HepG2 (cell line): ENCODE data around the gene ASB16. TPM values are rescaled to one million over a fixed set of nuclear protein-coding genes. Genes with fewer than 3 reads are reported as not detected.

Source experiments
- ATF3 ChIP-seq: sonication (generic); formaldehyde crosslinking; IDR thresholded peaks from 2 replicates; pipeline ENCODE4 v1.4.0; 2020; ENCODE audit warnings: missing genetic modification reagents
- CEBPB ChIP-seq: IDR thresholded peaks from 2 replicates; pipeline ENCODE4 v1.6.1; 2011; ENCODE audit warnings: low read depth, low read length, improper control_type of control experiment, borderline replicate concordance
- CEBPG ChIP-seq: IDR thresholded peaks from 2 replicates; pipeline ENCODE4 v1.6.1; 2016
- DPF2 ChIP-seq: sonication (generic); formaldehyde crosslinking; IDR thresholded peaks from 2 replicates; pipeline ENCODE4 v1.4.0; 2020; ENCODE audit warnings: mild to moderate bottlenecking, low read depth, missing genetic modification reagents, borderline replicate concordance
- FOXP1 ChIP-seq, 2 experiments: fragments of 450-650 bp in 1 of 2; IDR thresholded peaks; 2 replicates each; pipeline ENCODE4 v1.6.1; 2017 to 2018; ENCODE audit warnings: antibody characterized with exemption in 1 of 2
- NFKBIZ ChIP-seq: IDR thresholded peaks from 2 replicates; pipeline ENCODE4 v1.6.1; 2018; ENCODE audit warnings: missing genetic modification reagents, missing compliant biosample characterization
- NFYC ChIP-seq: IDR thresholded peaks from 2 replicates; pipeline ENCODE4 v1.6.1; 2016; ENCODE audit warnings: missing genetic modification reagents, missing compliant biosample characterization
- ONECUT2 ChIP-seq: sonication (generic); formaldehyde crosslinking; IDR thresholded peaks from 2 replicates; pipeline ENCODE4 v1.4.0; 2020; ENCODE audit warnings: missing genetic modification reagents
- PATZ1 ChIP-seq: sonication (generic); formaldehyde crosslinking; IDR thresholded peaks from 2 replicates; pipeline ENCODE4 v1.4.0; 2020; ENCODE audit warnings: missing genetic modification reagents
- SOX13 ChIP-seq, 3 experiments: fragments of 450-650 bp in 1 of 3; sonication (generic) in 1 of 3; formaldehyde crosslinking in 1 of 3; IDR thresholded peaks in 2 of 3; conservative IDR thresholded peaks in 1 of 3; 2 replicates each; pipeline versions ENCODE4 v1.5.0 to v1.6.1; 2016 to 2020; ENCODE audit warnings: antibody characterized with exemption in 1 of 3, mild to moderate bottlenecking in 1 of 3, missing compliant biosample characterization in 1 of 3, missing genetic modification reagents in 1 of 3, moderate library complexity in 1 of 3
- SRSF1 ChIP-seq: fragments of 200-400 bp; formaldehyde crosslinking; optimal IDR thresholded peaks from 2 replicates; pipeline ENCODE3; 2017; ENCODE audit warnings: mild to moderate bottlenecking, low read depth, low read length, moderate library complexity
- TCF12 ChIP-seq, 2 experiments: fragments of 450-650 bp in 1 of 2; sonication (generic) in 1 of 2; formaldehyde crosslinking in 1 of 2; IDR thresholded peaks; 2 replicates each; pipeline versions ENCODE4 v1.6.1 to v1.8.0; 2017 to 2022; ENCODE audit warnings: antibody characterized with exemption in 1 of 2, mild to moderate bottlenecking in 1 of 2, missing genetic modification reagents in 1 of 2, moderate library complexity in 1 of 2
- TFDP1 ChIP-seq: IDR thresholded peaks from 2 replicates; pipeline ENCODE4 v1.6.1; 2016; ENCODE audit warnings: missing compliant biosample characterization, missing genetic modification reagents, borderline replicate concordance
- TFDP2 ChIP-seq: sonication (generic); formaldehyde crosslinking; IDR thresholded peaks from 2 replicates; pipeline ENCODE4 v1.4.0; 2020; ENCODE audit warnings: missing genetic modification reagents
- ZBTB26 ChIP-seq: IDR thresholded peaks from 2 replicates; pipeline ENCODE4 v1.6.1; 2016; ENCODE audit warnings: missing compliant biosample characterization, missing genetic modification reagents, borderline replicate concordance
- ZNF3 ChIP-seq: IDR thresholded peaks from 2 replicates; pipeline ENCODE4 v1.7.0; 2017; ENCODE audit warnings: inconsistent platforms
- ZNF33A ChIP-seq: sonication (generic); formaldehyde crosslinking; IDR thresholded peaks from 2 replicates; pipeline ENCODE4 v1.5.1; 2020; ENCODE audit warnings: missing genetic modification reagents, mild to moderate bottlenecking, moderate library complexity, borderline replicate concordance
- ZNF432 ChIP-seq: sonication (generic); formaldehyde crosslinking; IDR thresholded peaks from 2 replicates; pipeline ENCODE4 v1.5.0; 2020; ENCODE audit warnings: missing genetic modification reagents, mild to moderate bottlenecking, borderline replicate concordance
- ZNF543 ChIP-seq: sonication (generic); formaldehyde crosslinking; IDR thresholded peaks from 2 replicates; pipeline ENCODE4 v1.4.0; 2020; ENCODE audit warnings: mild to moderate bottlenecking, missing genetic modification reagents
- ZNF564 ChIP-seq: sonication (generic); formaldehyde crosslinking; IDR thresholded peaks from 2 replicates; pipeline ENCODE4 v1.8.1; 2023; ENCODE audit warnings: mild to moderate bottlenecking, missing genetic modification reagents
- polyA plus RNA-seq, 8 experiments: library from polyadenylated mRNA; depleted of rRNA in 3 of 8; stranded (reverse) in 7 of 8; unstranded in 1 of 8; fragments of >200 nt; fragmentation: Illumina TruSeq in 4 of 8; extraction: Trizol in 4 of 8; gene quantifications; 2 replicates each; pipeline versions ENCODE4 v1.2.1 to v1.2.3, GENCODE V29; 2011 to 2016; ENCODE audit warnings: low read depth in 4 of 8, missing spikeins in 1 of 8, mixed read lengths in 1 of 8; ENCODE audit not compliant: insufficient read depth in 1 of 8
- total RNA-seq, 5 experiments: library from RNA; depleted of rRNA; stranded (reverse); fragments of >200 nt; fragmentation: Illumina TruSeq; extraction: Trizol; gene quantifications; 2 replicates each; pipeline ENCODE4 v1.2.3, GENCODE V29; 2016; ENCODE audit warnings: low read depth in 1 of 5

ASB16 gene
- total and polyA plus RNA-seq, 2 of the 13 experiments (the other 11 are each of a cell fraction or from before 2014, with no cell fraction given), result 0.07 TPM; not detected in 1

- TF ChIP-seq TFDP1 (CRISPR knock-in tag) (peak; percentile 60; the same call in 1 of the 2 replicates), NFYC (CRISPR knock-in tag) (peak; percentile 45; the same call in 1 of the 2 replicates), TFDP2 (CRISPR knock-in tag) (peak; percentile 67), ONECUT2 (CRISPR knock-in tag) (no peak), CEBPB (peak; percentile 43; the same call in 1 of the 2 replicates), ATF3 (CRISPR knock-in tag) (peak; percentile 89), TCF12 (IDR thresholded peaks at IDR 0.05) (no peak), TCF12 (CRISPR knock-in tag; IDR thresholded peaks at IDR 0.05) (peak; percentile 56; the same call in 1 of the 2 replicates), ZNF33A (no peak), FOXP1 (IDR thresholded peaks at IDR 0.05) (no peak), FOXP1 (CRISPR knock-in tag; IDR thresholded peaks at IDR 0.05) (no peak; the same call in 1 of the 2 replicates), ZNF564 (no peak), CEBPG (CRISPR knock-in tag) (0 out of 2 replicates have a peak, but pooled peaks have one; percentile 6), ZNF543 (0 out of 2 replicates have a peak, but pooled peaks have one; percentile 30), NFKBIZ (CRISPR knock-in tag) (0 out of 2 replicates have a peak, but pooled peaks have one; percentile 16), ZBTB26 (peak; percentile 59; the same call in 1 of the 2 replicates), SOX13 (IDR thresholded peaks at IDR 0.05) (no peak), SOX13 (CRISPR knock-in tag; conservative IDR thresholded peaks at IDR 0.05 in 1 of 2, IDR thresholded peaks at IDR 0.05 in 1 of 2) (peak in 1 of 2 experiments; percentile 57; a peak in 2 of 4 replicates), ZNF3 (CRISPR knock-in tag) (0 out of 2 replicates have a peak, but pooled peaks have one; percentile 6), DPF2 (CRISPR knock-in tag) (peak; percentile 72), SRSF1 (peak; percentile 56), ZNF432 (CRISPR knock-in tag) (no peak), PATZ1 (CRISPR knock-in tag) (peak; percentile 97)
These were observed 32.4 kb upstream of the ASB16 start (continued) for GRCh38 chr17:44137891-44138709.
